DOHH2 (cell line): ENCODE results near the gene CCDC6.

Source experiments
- CTCF ChIP-seq: fragments of 200-600 bp; sonication (generic); IDR thresholded peaks from one replicate; pipeline ENCODE4 v1.5.1; 2014; ENCODE audit warnings: antibody characterized with exemption, mild to moderate bottlenecking, low read depth, low read length; ENCODE audit not compliant: poor library complexity, severe bottlenecking
- EZH2phosphoT487 ChIP-seq: fragments of 200-600 bp; sonication (generic); IDR thresholded peaks from 2 replicates; pipeline ENCODE4 v1.6.1; 2017; ENCODE audit warnings: borderline replicate concordance, mild to moderate bottlenecking, antibody characterized with exemption, low read length, moderate library complexity, mixed read lengths

GRCh38 chr10:59781511-59781910 is 124.8 kb downstream of the CCDC6 start:
- TF ChIP-seq CTCF (no peak), EZH2phosphoT487 (no peak)
